SK-N-SH (cell line): ENCODE measurements around the gene STX1B. TPM values are rescaled to one million over a fixed set of nuclear protein-coding genes. Genes with fewer than 3 reads are reported as not detected.

ENCODE experiments used
- CTCF ChIA-PET: fragments of 300-600, 350-600 bp; formaldehyde crosslinking; extraction: SDS; loops from one replicate; lab custom pipeline; 2021; lab: Yijun Ruan, JAX
- POLR2A ChIA-PET: fragments of 350-600 bp; sonication (Branson Sonifier 250); formaldehyde crosslinking; extraction: SDS; loops from one replicate; lab custom pipeline; 2020; ENCODE audit warnings: antibody characterized with exemption, inconsistent platforms; lab: Yijun Ruan, JAX
- DNase-seq: peaks from one replicate; pipeline ENCODE4 v3.0.0; 2012
- H2AFZ ChIP-seq: fragments of 200-600 bp; sonication (generic); 2 replicates; pipeline ENCODE4 v1.8.1; 2016; ENCODE audit warnings: antibody characterized with exemption, mild to moderate bottlenecking, low read depth
- H3F3A ChIP-seq: fragments of 200-600 bp; sonication (generic); replicated peaks from 2 replicates; pipeline ENCODE3; 2016; ENCODE audit warnings: antibody characterized with exemption, mild to moderate bottlenecking; ENCODE audit not compliant: insufficient read depth
- H3K27ac ChIP-seq, 2 experiments: fragments of 200-500 bp in 1 of 2; fragments of 200-600 bp in 1 of 2; sonication (Bioruptor generic) in 1 of 2; sonication (generic), shearing (Covaris generic) in 1 of 2; 2 replicates each; pipeline versions ENCODE4 v1.5.1 to v1.6.1; 2014 to 2016; ENCODE audit warnings: low read depth in 2 of 2, inconsistent platforms in 1 of 2, low read length in 1 of 2, mild to moderate bottlenecking in 1 of 2, mixed read lengths in 1 of 2
- H3K27me3 ChIP-seq: fragments of 200-600 bp; sonication (generic), shearing (Covaris generic); 2 replicates; pipeline ENCODE4 v1.6.1; 2016; ENCODE audit warnings: mixed run types; ENCODE audit not compliant: insufficient read depth
- H3K36me3 ChIP-seq, 2 experiments: fragments of 200-500 bp in 1 of 2; fragments of 200-600 bp in 1 of 2; sonication (Bioruptor generic) in 1 of 2; sonication (generic) in 1 of 2; replicated peaks in 1 of 2; 2 replicates each; pipeline versions ENCODE3 to v1.5.1; 2014 to 2016; ENCODE audit warnings: low read length in 1 of 2, mild to moderate bottlenecking in 1 of 2; ENCODE audit not compliant: insufficient read depth in 2 of 2, control insufficient read depth in 1 of 2
- H3K4me1 ChIP-seq, 2 experiments: fragments of 200-500 bp in 1 of 2; fragments of 200-600 bp in 1 of 2; sonication (Bioruptor generic) in 1 of 2; sonication (generic), shearing (Covaris generic) in 1 of 2; 2 replicates each; pipeline versions ENCODE4 v1.5.1 to v1.6.1; 2014 to 2016; ENCODE audit warnings: low read depth in 1 of 2, low read length in 1 of 2, mixed run types in 1 of 2; ENCODE audit not compliant: insufficient read depth in 2 of 2, control insufficient read depth in 1 of 2
- H3K4me2 ChIP-seq: fragments of 200-600 bp; sonication (generic), shearing (Covaris generic); 2 replicates; pipeline ENCODE4 v1.6.1; 2017; ENCODE audit warnings: mixed run types
- H3K4me3 ChIP-seq, 2 experiments: fragments of 200-500 bp in 1 of 2; fragments of 200-600 bp in 1 of 2; sonication (Bioruptor generic) in 1 of 2; sonication (generic), shearing (Covaris generic) in 1 of 2; 2 replicates each; pipeline versions ENCODE4 v1.5.1 to v1.8.1; 2014 to 2016; ENCODE audit warnings: low read depth in 2 of 2, inconsistent platforms in 1 of 2, low read length in 1 of 2, mild to moderate bottlenecking in 1 of 2, mixed read lengths in 1 of 2, moderate library complexity in 1 of 2
- H3K79me2 ChIP-seq: fragments of 200-600 bp; sonication (generic); 2 replicates; pipeline ENCODE4 v1.8.1; 2017; ENCODE audit warnings: mild to moderate bottlenecking; ENCODE audit not compliant: insufficient read depth
- H3K9ac ChIP-seq: fragments of 200-600 bp; sonication (generic); 2 replicates; pipeline ENCODE4 v1.6.1; 2017; ENCODE audit warnings: mixed run types
- H3K9me2 ChIP-seq: fragments of 200-600 bp; sonication (generic); 2 replicates; pipeline ENCODE4 v1.6.1; 2017; ENCODE audit warnings: mixed run types
- H3K9me3 ChIP-seq: fragments of 200-600 bp; sonication (generic); 2 replicates; pipeline ENCODE4 v1.6.1; 2017; ENCODE audit warnings: mixed run types, mild to moderate bottlenecking, moderate library complexity
- H4K20me1 ChIP-seq: fragments of 200-600 bp; sonication (generic); 2 replicates; pipeline ENCODE4 v1.6.1; 2017; ENCODE audit warnings: mild to moderate bottlenecking, mixed run types; ENCODE audit not compliant: insufficient read depth
- CHD2 ChIP-seq: fragments of 150-350 bp; IDR thresholded peaks from 2 replicates; pipeline ENCODE4 v1.6.1; 2018; ENCODE audit warnings: low read length; ENCODE audit not compliant: partially characterized antibody
- ELF1 ChIP-seq: IDR thresholded peaks from 2 replicates; pipeline ENCODE4 v1.4.0; 2012
- EP300 ChIP-seq, 2 experiments: IDR thresholded peaks; 2 replicates each; pipeline versions ENCODE4 v1.4.0 to v1.6.1; 2012; ENCODE audit warnings: borderline replicate concordance in 1 of 2, low read depth in 1 of 2, low read length in 1 of 2
- EZH2phosphoT487 ChIP-seq: fragments of 200-600 bp; sonication (generic); IDR thresholded peaks from 2 replicates; pipeline ENCODE4 v1.6.1; 2017; ENCODE audit warnings: low read depth, mixed run types, mild to moderate bottlenecking, antibody characterized with exemption, moderate library complexity, borderline replicate concordance
- FOSL2 ChIP-seq: IDR thresholded peaks from 2 replicates; pipeline ENCODE4 v1.4.0; 2012; ENCODE audit warnings: low read depth, mild to moderate bottlenecking, moderate library complexity, borderline replicate concordance
- FOXM1 ChIP-seq: IDR thresholded peaks from 2 replicates; pipeline ENCODE4 v1.4.0; 2012; ENCODE audit warnings: low read depth, mild to moderate bottlenecking
- GATA2 ChIP-seq: sonication (generic); formaldehyde crosslinking; IDR thresholded peaks from 2 replicates; pipeline ENCODE4 v1.5.0; 2020; ENCODE audit warnings: mild to moderate bottlenecking, missing genetic modification reagents
- JUND ChIP-seq: IDR thresholded peaks from 2 replicates; pipeline ENCODE4 v1.4.0; 2012
- MEF2A ChIP-seq: IDR thresholded peaks from 2 replicates; pipeline ENCODE4 v1.4.0; 2012; ENCODE audit warnings: low read depth, borderline replicate concordance
- NFIC ChIP-seq: IDR thresholded peaks from 2 replicates; pipeline ENCODE4 v1.4.0; 2012; ENCODE audit warnings: borderline replicate concordance
- POLR2AphosphoS5 ChIP-seq: IDR thresholded peaks from 2 replicates; pipeline ENCODE4 v1.6.1; 2012; ENCODE audit warnings: low read depth, low read length
- SMC3 ChIP-seq: IDR thresholded peaks from 2 replicates; pipeline ENCODE4 v1.6.1; 2012; ENCODE audit warnings: low read depth, low read length, improper control_type of control experiment
- TCF12 ChIP-seq: IDR thresholded peaks from 2 replicates; pipeline ENCODE4 v1.4.0; 2012
- WGBS: methylation state at CpG from one replicate; pipeline ENCODE4 v1.1.6; 2017; ENCODE audit warnings: low lambda C conversion rate; 5-methylcytosine and 5-hydroxymethylcytosine counted together
- polyA plus RNA-seq, 3 experiments: library from polyadenylated mRNA; depleted of rRNA; stranded (reverse); fragments of >200 nt; gene quantifications; 2 replicates each; pipeline ENCODE4 v1.2.3, GENCODE V29; 2012
- TF ChIP-seq, protein P1 (sequence below): IDR thresholded peaks from 2 replicates; pipeline ENCODE4 v1.4.0; 2012; ENCODE audit warnings: low read depth
- TF ChIP-seq, protein P2 (sequence below): IDR thresholded peaks from 2 replicates; pipeline ENCODE4 v1.4.0; 2012; ENCODE audit warnings: low read depth, borderline replicate concordance
- TF ChIP-seq, protein P3 (sequence below): fragments of 150-350 bp; IDR thresholded peaks from 2 replicates; pipeline ENCODE4 v1.6.1; 2016; ENCODE audit warnings: mild to moderate bottlenecking, low read depth, low read length

STX1B gene
- polyA plus RNA-seq, 1 of the 3 experiments (the other 2 are of a cell fraction): 21.2 TPM

DNA sequence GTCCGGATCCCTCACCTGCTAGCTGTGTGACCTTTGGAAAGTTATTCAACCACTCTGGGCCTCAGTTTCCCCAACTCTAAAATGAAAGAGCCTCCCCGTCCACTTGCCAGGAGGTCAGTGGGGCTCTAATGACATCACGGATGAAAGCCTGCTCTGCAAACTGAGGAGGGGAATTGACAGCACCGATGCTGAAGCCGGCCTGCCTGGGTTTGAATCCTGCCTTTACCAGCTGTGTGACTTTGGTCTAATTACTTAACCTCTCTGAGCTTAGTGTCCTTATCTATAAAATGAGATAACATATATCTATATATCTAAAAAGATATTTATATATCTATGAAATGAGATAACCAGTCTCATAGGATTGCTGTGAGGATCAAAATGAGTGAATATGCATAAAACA, 1.9 kb downstream of the STX1B start:
- Histone ChIP-seq H3K36me3 (no peaks in the 10 kb centered on the region), H3F3A (peaks cover 11% of the 10 kb centered on the region), H3K9ac (no peak overlapping the region), H3K4me2 (peak overlapping the region; percentile 87), H3K4me1 (peaks cover 4 to 12% of the 10 kb centered on the region in 2 experiments; a peak in 1 of 4 replicates), H3K27me3 (no peaks in the 10 kb centered on the region), H3K4me3 (peak overlapping the region in 1 of 2 experiments; percentile 40; a peak in 1 of 4 replicates), H3K9me2 (no peaks in the 10 kb centered on the region), H2AFZ (no peak overlapping the region), H4K20me1 (no peaks in the 10 kb centered on the region), H3K27ac (peak overlapping the region in 1 of 2 experiments; percentile 62; a peak in 2 of 4 replicates), H3K9me3 (no peaks in the 10 kb centered on the region), H3K79me2 (peaks cover 45% of the 10 kb centered on the region)
- CTCF ChIA-PET: no interaction called here
- no peak for DNase-seq
- 84% methylated on average over 5 of the region's 5 CpGs for WGBS
- POLR2A ChIA-PET: no interaction called here
- TF ChIP-seq FOSL2 (no peak), POLR2AphosphoS5 (no peak), ELF1 (no peak), TCF12 (no peak), FOXM1 (no peak)
- TF ChIP-seq, protein P1, sequence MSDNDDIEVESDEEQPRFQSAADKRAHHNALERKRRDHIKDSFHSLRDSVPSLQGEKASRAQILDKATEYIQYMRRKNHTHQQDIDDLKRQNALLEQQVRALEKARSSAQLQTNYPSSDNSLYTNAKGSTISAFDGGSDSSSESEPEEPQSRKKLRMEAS: 0 out of 2 replicates have a peak, but pooled peaks have one; percentile 1

- Histone ChIP-seq H2AFZ (no peak overlapping the region), H3F3A (peaks cover 11% of the 10 kb centered on the region), H3K79me2 (peaks cover 45% of the 10 kb centered on the region), H3K36me3 (no peaks in the 10 kb centered on the region), H3K27me3 (no peaks in the 10 kb centered on the region), H3K9me3 (no peaks in the 10 kb centered on the region), H3K9ac (no peak overlapping the region), H3K9me2 (no peaks in the 10 kb centered on the region), H3K4me3 (peak overlapping the region in 1 of 2 experiments; percentile 40; a peak in 1 of 4 replicates), H3K27ac (peak overlapping the region in 1 of 2 experiments; percentile 62; a peak in 2 of 4 replicates), H4K20me1 (no peaks in the 10 kb centered on the region), H3K4me1 (peaks cover 4 to 15% of the 10 kb centered on the region in 2 experiments; a peak in 1 of 4 replicates), H3K4me2 (peak overlapping the region; percentile 87)
- DNase-seq: peak; percentile 31
- CTCF ChIA-PET: no interaction called here
- 25% methylated on average over 6 of the region's 6 CpGs for WGBS
- TF ChIP-seq MEF2A (no peak), GATA2 (CRISPR knock-in tag) (no peak), CHD2 (no peak), JUND (peak; percentile 61; the same call in 1 of the 2 replicates), EP300 (IDR thresholded peaks at IDR 0.05; ENCODE audit: borderline replicate concordance in 1 of 2, low read depth in 1 of 2, low read length in 1 of 2) (0 out of 4 replicates have a peak, but pooled peaks of 1 of the 2 experiments have one; percentile 30), FOSL2 (peak; percentile 84), SMC3 (no peak), TCF12 (peak; percentile 24; the same call in 1 of the 2 replicates), EZH2phosphoT487 (no peak), POLR2AphosphoS5 (no peak), NFIC (peak; percentile 55; the same call in 1 of the 2 replicates)
- TF ChIP-seq, protein P1: peak; percentile 32; the same call in 1 of the 2 replicates
- TF ChIP-seq, protein P2, sequence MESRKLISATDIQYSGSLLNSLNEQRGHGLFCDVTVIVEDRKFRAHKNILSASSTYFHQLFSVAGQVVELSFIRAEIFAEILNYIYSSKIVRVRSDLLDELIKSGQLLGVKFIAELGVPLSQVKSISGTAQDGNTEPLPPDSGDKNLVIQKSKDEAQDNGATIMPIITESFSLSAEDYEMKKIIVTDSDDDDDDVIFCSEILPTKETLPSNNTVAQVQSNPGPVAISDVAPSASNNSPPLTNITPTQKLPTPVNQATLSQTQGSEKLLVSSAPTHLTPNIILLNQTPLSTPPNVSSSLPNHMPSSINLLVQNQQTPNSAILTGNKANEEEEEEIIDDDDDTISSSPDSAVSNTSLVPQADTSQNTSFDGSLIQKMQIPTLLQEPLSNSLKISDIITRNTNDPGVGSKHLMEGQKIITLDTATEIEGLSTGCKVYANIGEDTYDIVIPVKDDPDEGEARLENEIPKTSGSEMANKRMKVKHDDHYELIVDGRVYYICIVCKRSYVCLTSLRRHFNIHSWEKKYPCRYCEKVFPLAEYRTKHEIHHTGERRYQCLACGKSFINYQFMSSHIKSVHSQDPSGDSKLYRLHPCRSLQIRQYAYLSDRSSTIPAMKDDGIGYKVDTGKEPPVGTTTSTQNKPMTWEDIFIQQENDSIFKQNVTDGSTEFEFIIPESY: no peak
- TF ChIP-seq, protein P3, sequence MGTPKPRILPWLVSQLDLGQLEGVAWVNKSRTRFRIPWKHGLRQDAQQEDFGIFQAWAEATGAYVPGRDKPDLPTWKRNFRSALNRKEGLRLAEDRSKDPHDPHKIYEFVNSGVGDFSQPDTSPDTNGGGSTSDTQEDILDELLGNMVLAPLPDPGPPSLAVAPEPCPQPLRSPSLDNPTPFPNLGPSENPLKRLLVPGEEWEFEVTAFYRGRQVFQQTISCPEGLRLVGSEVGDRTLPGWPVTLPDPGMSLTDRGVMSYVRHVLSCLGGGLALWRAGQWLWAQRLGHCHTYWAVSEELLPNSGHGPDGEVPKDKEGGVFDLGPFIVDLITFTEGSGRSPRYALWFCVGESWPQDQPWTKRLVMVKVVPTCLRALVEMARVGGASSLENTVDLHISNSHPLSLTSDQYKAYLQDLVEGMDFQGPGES: no peak
- POLR2A ChIA-PET: no interaction called here
Observed at GRCh38 chr16:31008149-31008548, 2.3 kb downstream of the STX1B start.
